HG02970 (cell line): ENCODE measurements around the gene MAPKAPK2.
"Not testable (repeated sequence)": the region's sequence is repeated elsewhere in the genome, so short reads cannot be mapped to it uniquely, and the experiment has no call there.

Experiments used
- ATAC-seq: cut with Tn5 transposase; IDR thresholded peaks from one replicate; pipeline ENCODE4 v1.9.1; 2021; ENCODE audit warnings: mild to moderate bottlenecking, moderate library complexity, moderate number of reproducible peaks; ENCODE audit not compliant: unreplicated experiment, low FRiP score

The MAPKAPK2 gene

DNA sequence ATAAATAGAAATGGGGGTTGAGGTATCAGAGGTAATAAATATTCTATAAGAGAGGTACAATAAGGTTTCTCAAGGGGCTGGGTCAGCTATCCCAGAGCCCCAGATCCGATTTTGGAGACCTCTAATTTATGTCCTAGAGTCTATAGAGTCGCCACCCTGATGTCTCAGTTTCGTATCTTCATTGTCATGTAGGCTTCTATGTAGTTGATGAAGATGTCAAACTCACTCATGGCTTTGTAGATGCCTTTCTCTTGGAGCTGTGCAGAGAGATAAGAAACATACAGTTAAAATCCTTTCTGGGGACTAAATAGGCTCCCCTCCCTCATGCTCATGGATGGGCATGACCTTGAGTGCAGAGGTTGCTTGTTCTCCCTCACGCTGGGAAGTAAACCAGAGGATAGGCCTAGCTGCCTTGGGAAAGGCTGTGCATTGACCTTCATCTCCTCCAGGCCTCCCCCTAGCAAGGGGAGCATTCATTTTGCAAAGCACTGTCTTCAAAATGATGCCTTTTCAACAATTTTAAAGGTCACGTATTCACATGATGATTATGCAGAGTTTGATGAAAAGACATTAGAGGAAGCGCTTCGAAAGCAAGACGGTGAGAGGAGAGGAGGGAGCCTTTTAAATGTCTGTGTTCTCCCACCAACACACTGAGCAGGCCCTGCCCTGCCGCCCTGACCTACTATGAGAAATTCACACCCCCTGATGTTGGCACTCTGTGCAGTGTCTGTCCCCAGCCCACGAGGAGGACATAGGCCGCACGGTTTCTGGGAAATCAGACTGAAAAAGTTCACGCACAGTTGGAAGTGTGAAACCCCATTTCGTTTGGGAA is 84.0 kb downstream of the MAPKAPK2 start:
- peak; percentile 1 for ATAC-seq

DNA sequence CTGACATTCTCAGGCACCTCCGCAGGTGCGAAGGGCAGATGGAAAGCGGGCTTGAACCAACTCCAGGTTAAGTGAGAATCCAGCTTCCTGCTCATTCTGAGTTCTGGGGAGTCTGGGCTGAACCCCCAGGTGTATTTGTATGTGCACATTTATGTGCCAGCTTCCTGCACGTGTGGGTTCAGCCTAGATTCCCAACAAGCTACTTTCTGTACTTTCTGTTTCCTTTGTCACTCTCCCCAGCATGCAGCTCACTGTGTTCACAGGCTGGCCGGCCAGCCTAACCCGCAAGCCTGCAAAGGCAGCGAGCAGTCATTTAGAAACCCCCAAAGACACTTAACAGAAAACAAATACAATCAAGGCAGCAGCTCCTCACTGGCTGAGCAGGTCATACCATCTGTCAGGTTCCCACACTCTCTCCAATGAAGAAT is 84.6 kb downstream of the MAPKAPK2 start:
- peak; percentile 51 for ATAC-seq

DNA sequence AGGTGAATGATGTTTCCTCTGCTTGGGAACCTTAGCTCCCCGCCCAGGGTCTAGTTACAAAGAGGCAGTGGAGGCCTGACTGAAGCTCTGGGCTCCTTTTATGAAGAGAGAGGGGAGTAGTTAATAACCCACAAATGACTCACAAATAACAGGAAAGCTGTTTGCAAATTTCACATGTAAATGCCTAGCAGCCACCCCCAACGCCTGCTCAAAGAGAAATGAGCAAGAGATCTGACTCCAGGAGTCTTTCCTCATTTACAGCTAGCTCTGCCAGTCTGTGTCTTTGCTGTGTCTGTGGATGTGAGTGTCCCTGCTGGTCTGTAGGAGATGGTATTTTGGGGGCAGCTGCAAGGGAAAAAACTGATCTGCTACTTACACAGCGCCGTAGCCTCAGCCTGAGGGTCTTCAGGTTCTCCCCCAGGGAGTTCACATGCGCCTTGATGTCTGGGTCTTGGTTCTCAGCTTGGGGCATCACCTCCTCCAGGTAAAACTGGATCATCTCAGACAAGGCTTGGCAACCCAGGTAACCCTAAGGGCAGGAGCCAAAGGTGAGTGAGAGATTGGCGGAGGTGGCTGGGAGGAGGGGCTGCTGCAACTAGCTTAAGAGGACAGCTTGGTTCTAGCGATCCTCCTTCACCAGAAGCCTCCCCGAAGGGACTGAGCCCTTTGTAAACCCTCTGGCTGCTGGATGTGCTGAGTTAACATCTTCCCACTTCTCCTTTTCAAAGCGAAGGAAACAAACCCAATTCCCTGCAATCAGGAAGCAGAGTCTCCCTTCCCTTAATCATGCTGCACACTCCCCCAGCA is 86.0 kb downstream of the MAPKAPK2 start, which contains the start of gene IL19:
IL19 (plus strand) TSS at position 243 of the 807 bp plus-strand sequence. CDS start 65,890 bp downstream, outside the sequence.
- ATAC-seq = no peak

DNA sequence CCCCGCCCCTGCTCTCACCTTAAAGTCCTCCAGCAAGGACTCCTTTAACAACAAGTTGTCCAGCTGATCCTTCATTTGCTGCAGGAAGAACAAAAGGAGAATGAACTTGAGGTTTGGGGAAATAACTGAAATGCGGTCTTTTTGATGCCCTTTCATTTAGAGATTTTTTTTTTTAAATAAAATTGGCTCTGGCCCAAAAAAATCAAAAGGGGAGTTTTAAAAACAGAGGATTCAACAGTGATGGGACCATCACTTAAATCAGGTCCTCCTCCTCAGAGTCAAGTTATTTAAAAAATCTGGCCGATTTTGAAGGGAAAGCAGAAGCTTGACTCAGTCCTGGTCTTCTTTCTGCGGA is 86.6 kb downstream of the MAPKAPK2 start:
- ATAC-seq = no peak

DNA sequence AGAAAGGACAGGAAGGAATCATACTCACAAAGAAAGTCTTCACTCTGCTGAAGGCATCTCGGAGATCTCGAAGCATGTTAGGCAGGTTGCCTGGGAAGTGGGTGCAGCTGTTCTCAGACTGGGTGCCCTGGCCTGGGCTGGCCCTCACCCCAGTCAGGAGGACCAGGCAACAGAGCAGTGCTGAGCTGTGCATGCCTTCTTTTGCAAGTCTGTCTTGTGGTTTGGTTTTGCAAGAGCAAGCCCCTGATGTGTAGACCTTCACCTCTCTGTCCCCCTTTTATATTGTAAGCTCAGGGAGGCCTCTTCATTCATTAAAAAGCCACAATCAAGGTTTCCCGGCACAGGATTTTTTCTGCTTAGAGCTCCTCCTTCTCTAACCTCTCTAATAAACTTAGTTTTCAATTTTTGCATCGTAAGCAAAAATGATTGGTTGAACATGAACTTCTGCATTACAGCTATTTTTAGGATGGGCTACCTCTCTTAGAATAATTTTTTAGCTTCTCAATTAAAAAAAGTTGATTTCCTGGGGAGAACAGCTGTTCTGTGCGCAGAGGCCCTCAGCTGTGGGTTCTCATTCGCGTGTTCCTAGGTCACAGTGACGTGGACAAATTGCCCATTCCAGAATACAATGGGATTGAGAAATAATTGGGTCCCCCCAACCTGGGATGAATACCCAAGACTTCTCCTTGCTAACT is 87.7 kb downstream of the MAPKAPK2 start, which contains the start of gene IL10:
IL10 (minus strand) TSS at position 252 of the 695 bp plus-strand sequence; CDS start at position 193, 59 bp downstream.
- no peak for ATAC-seq

DNA sequence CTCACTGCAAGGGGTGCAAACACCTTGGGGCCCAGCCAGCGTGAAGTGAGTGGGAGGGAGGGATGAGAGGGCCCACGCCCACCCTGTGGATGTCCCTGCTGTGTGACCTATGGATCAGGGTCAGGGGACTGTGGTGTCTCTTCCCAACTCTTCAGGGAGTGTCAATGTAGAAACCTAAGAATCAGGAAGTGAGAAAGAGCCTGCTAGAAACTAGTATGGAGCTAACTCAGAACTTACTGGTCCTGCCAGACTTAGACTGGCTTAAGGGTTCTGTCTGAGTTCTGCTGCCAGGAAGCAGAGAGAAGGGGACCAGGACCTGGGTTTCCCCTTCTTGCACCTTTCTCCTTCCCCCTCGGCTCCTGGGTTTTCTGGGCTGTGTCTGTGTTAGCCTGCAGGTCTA is 89.4 kb downstream of the MAPKAPK2 start:
- ATAC-seq = no peak

DNA sequence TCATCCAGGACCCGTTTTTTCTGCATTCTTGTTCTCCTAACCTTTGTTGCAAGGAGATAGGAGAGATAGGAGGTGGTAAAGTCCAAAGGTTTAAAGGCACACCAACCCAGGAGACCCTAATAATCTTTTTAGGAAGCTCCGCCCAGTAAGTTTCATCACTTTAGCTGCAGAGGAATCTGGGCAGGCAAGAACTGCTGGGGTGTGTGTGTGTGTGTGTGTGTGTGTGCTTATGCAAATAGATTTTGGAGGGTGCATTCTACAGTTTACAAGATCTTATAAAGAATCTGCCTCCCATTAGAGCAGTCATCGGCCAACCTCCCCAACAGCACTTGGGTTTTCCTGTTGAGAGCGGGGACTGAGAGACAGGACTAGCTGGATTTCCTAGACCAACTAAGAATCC is 91.5 kb downstream of the MAPKAPK2 start:
- ATAC-seq = no peak

DNA sequence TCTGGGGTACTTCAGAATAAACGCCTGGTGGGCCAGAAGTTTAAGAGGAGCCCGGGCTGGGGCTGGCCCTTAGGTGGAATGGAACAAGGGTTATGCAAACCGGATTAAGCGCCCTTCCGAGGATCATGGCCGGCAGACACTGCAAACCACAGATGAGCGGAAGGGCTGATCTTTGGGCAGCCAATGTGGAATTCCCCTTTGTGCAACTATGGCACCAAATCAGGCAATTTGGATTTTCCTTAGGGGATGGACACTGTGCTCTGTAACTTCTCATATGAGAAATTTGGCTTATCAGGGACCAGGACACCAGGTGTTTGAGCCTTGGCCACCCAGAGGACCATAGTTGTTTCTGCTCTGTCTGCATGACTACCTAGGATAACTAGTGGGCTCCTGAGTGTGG is 93.3 kb downstream of the MAPKAPK2 start:
- no peak for ATAC-seq

DNA sequence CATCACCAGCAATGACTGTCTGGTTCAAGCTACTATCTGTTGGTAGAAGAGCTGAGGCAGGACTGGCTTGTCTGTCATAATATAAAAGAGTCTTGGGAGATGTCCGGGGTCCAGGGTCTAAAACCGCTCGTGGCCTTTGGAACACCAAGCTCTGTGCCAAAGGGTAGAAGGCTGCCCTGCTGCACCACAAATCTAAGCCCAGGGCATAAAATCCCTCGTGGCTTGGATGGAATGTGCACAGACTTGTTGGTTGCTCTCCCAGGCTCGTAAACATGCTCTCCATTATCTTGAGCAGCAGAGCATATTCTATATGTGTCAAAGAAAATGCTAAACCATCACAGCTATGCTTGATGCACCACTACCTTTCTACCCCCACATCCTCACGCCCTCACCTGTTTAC is 94.2 kb downstream of the MAPKAPK2 start:
- not testable (repeated sequence) for ATAC-seq

DNA sequence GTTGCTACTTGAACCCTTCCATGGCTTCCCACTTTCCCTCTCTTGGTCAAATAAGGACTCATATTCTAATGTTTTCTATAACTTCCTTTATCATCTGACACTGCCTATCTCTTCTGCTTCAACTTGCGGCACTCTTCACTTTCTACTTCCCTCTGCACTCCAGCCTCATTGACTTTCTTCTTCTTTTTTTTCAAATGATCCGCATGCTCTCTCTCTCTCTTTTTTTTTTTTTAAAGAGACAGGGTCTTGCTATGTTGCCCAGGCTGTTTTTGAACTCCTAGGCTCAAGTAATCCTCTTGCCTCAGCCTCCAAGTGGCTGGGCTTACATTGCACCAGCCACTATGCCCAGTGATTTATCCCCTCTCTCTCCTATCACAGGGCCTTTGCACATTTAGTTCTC is 94.9 kb downstream of the MAPKAPK2 start:
- ATAC-seq = no peak

DNA sequence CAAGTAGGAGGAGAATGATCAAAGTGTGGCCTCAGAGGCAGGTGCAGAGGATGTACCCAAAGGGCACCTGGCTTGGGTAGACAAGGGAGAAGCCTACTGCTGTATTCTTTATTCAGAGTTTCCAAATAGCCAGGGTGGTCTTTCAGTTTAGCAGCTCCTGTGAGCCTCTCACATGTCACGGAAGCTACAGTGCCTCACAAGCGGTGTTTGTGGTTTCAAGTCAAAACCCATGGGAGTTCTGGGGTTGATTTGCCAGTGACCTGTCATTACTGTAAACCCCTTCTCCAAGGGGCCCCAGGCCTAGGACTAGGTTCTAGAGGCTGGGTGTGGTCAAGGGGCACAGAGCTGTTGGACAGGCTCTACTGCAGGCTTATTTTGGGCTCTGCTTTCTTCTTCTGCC is 97.7 kb downstream of the MAPKAPK2 start:
- peak; percentile 41 for ATAC-seq

DNA sequence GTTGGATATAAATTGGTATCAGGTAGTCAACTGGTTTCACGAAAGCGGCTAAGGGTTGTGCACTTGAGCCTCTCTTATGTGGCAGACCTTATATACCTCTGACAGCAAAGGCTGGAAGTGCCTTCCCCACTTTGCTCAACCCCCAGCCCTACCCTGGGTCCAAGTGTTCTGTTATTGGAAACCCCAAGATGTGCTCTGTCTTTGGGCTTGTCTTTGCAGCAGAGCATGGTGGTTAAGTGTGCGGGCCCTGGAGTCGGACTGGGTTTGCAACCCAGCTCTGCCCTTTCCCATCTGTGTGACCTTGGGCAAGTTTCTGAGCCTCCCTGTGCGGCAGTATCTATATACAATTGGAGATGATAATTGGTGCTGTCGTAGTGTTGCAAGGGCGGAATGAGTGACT is 98.8 kb downstream of the MAPKAPK2 start:
- no peak for ATAC-seq
